MM.1S (cell line): ENCODE results near the gene TNP2.

Experiments used
- DNase-seq: peaks from one replicate; pipeline ENCODE4 v3.0.0-alpha.2; 2015
- H2AFZ ChIP-seq: fragments of 300-600 bp; sonication (generic); 2 replicates; pipeline ENCODE4 v1.6.0; 2016; ENCODE audit warnings: antibody characterized with exemption, low read length
- H3F3A ChIP-seq: fragments of 300-600 bp; sonication (generic); 2 replicates; pipeline ENCODE4 v1.6.1; 2016; ENCODE audit warnings: mild to moderate bottlenecking, antibody characterized with exemption, low read length, moderate library complexity, mixed read lengths; ENCODE audit not compliant: insufficient read depth
- H3K27ac ChIP-seq: fragments of 300-600 bp; sonication (generic); 2 replicates; pipeline ENCODE4 v1.5.1; 2016; ENCODE audit warnings: mild to moderate bottlenecking, low read length
- H3K27me3 ChIP-seq: fragments of 300-600 bp; sonication (generic); replicated peaks from 2 replicates; pipeline ENCODE4 v1.6.0; 2016; ENCODE audit warnings: low read length; ENCODE audit not compliant: insufficient read depth
- H3K36me3 ChIP-seq: fragments of 300-600 bp; sonication (generic); replicated peaks from 2 replicates; pipeline ENCODE4 v1.6.1; 2016; ENCODE audit warnings: mild to moderate bottlenecking, low read length, mixed read lengths; ENCODE audit not compliant: insufficient read depth
- H3K4me1 ChIP-seq: fragments of 300-600 bp; sonication (generic); 2 replicates; pipeline ENCODE4 v1.6.1; 2016; ENCODE audit warnings: low read length, mixed read lengths
- H3K4me2 ChIP-seq: fragments of 300-600 bp; sonication (generic); 2 replicates; pipeline ENCODE4 v1.6.0; 2016; ENCODE audit warnings: low read depth, low read length
- H3K4me3 ChIP-seq: fragments of 300-600 bp; sonication (generic); 2 replicates; pipeline ENCODE4 v1.5.1; 2016; ENCODE audit warnings: low read length, mixed read lengths
- H3K79me2 ChIP-seq: fragments of 300-600 bp; sonication (generic); 2 replicates; pipeline ENCODE4 v1.6.1; 2016; ENCODE audit warnings: mixed run types, low read length, mixed read lengths
- H3K9ac ChIP-seq: fragments of 300-600 bp; sonication (generic); 2 replicates; pipeline ENCODE4 v1.6.1; 2016; ENCODE audit warnings: low read length, mixed read lengths
- H3K9me2 ChIP-seq: fragments of 300-600 bp; sonication (generic); replicated peaks from 2 replicates; pipeline ENCODE4 v1.6.1; 2016; ENCODE audit warnings: mild to moderate bottlenecking, low read length, mixed read lengths; ENCODE audit not compliant: insufficient read depth
- H3K9me3 ChIP-seq: fragments of 300-600 bp; sonication (generic); replicated peaks from 2 replicates; pipeline ENCODE4 v1.6.1; 2016; ENCODE audit warnings: mild to moderate bottlenecking, low read length, mixed read lengths; ENCODE audit not compliant: insufficient read depth
- H4K20me1 ChIP-seq: fragments of 300-600 bp; sonication (generic); 2 replicates; pipeline ENCODE4 v1.6.1; 2016; ENCODE audit warnings: mild to moderate bottlenecking, low read length, moderate library complexity, mixed read lengths; ENCODE audit not compliant: insufficient read depth
- CTCF ChIP-seq: fragments of 300-600 bp; sonication (generic); IDR thresholded peaks from 2 replicates; pipeline ENCODE4 v1.5.1; 2016; ENCODE audit warnings: antibody characterized with exemption, low read length, mixed read lengths
- EZH2 ChIP-seq: fragments of 300-600 bp; sonication (generic); optimal IDR thresholded peaks from 2 replicates; pipeline ENCODE3; 2017; ENCODE audit warnings: low read depth, mild to moderate bottlenecking, antibody characterized with exemption, low read length, mixed read lengths
- EZH2phosphoT487 ChIP-seq: fragments of 300-600 bp; sonication (generic); IDR thresholded peaks from 2 replicates; pipeline ENCODE4 v1.6.1; 2018; ENCODE audit warnings: antibody characterized with exemption, low read length

TNP2 gene

GRCh38 chr16:11232852-11233726 is 36.0 kb downstream of the TNP2 start:
- no peak for DNase-seq

GRCh38 chr16:11232302-11232851 is 36.7 kb downstream of the TNP2 start:
- Histone ChIP-seq H3K4me3 (no peak overlapping the region), H4K20me1 (no peaks in the 10 kb centered on the region), H3K79me2 (no peaks in the 10 kb centered on the region), H3K27me3 (no peaks in the 10 kb centered on the region), H3K36me3 (no peaks in the 10 kb centered on the region), H3K4me2 (no peak overlapping the region), H3K9me3 (no peaks in the 10 kb centered on the region), H3K4me1 (0 out of 2 replicates have a peak, but pooled peaks cover 4% of the 10 kb centered on the region), H3K9me2 (no peaks in the 10 kb centered on the region), H3K9ac (no peak overlapping the region), H3F3A (no peaks in the 10 kb centered on the region), H3K27ac (no peak overlapping the region), H2AFZ (no peak overlapping the region)
- no peak for DNase-seq
- TF ChIP-seq EZH2 (no peak), CTCF (no peak), EZH2phosphoT487 (no peak)

More at GRCh38 chr16:11232852-11233726, 36.0 kb downstream of the TNP2 start:
- 0 out of 2 replicates have a peak, but pooled peaks cover 4% of the 10 kb centered on the region for H3K4me1 ChIP-seq
- no peak overlapping the region for H3K4me3 ChIP-seq
- no peaks in the 10 kb centered on the region for H3K9me3 ChIP-seq
- H3K79me2 ChIP-seq = no peaks in the 10 kb centered on the region
- no peak overlapping the region for H3K4me2 ChIP-seq
- H3K27me3 ChIP-seq = no peaks in the 10 kb centered on the region
- H4K20me1 ChIP-seq = no peaks in the 10 kb centered on the region
- no peak overlapping the region for H3K27ac ChIP-seq
- H3K9me2 ChIP-seq = no peaks in the 10 kb centered on the region
- TF ChIP-seq EZH2phosphoT487 (no peak), CTCF (no peak), EZH2 (no peak)
- no peaks in the 10 kb centered on the region for H3K36me3 ChIP-seq
- H2AFZ ChIP-seq = no peak overlapping the region
- H3F3A ChIP-seq = no peaks in the 10 kb centered on the region
- H3K9ac ChIP-seq = no peak overlapping the region

GRCh38 chr16:11231367-11231970 is 37.7 kb downstream of the TNP2 start:
- no peak for DNase-seq
- Histone ChIP-seq H3F3A (no peaks in the 10 kb centered on the region), H3K27ac (no peak overlapping the region), H3K4me3 (no peak overlapping the region), H3K36me3 (no peaks in the 10 kb centered on the region), H3K27me3 (peaks cover under 1% of the 10 kb centered on the region; the same call in 1 of the 2 replicates), H3K9me3 (no peaks in the 10 kb centered on the region), H3K4me1 (0 out of 2 replicates have a peak, but pooled peaks cover 4% of the 10 kb centered on the region), H2AFZ (no peak overlapping the region), H3K9me2 (no peaks in the 10 kb centered on the region), H3K79me2 (no peaks in the 10 kb centered on the region), H3K4me2 (0 out of 2 replicates have a peak overlapping the region, but pooled peaks have one; percentile 21), H4K20me1 (no peaks in the 10 kb centered on the region), H3K9ac (no peak overlapping the region)
- TF ChIP-seq CTCF (no peak), EZH2phosphoT487 (no peak), EZH2 (no peak)
